ENCODE data around the gene GPR55.
A peak's percentile ranks its signal among the peaks of the same experiment; 100 is the strongest.
"Not testable (repeated sequence)": the region's sequence is repeated elsewhere in the genome, so short reads cannot be mapped to it uniquely, and the experiment has no call there.

The GPR55 gene

GRCh38 chr2:230950874-230951339 lies 25.9 kb upstream of the GPR55 start:
- no peak for DNase-seq

DNA sequence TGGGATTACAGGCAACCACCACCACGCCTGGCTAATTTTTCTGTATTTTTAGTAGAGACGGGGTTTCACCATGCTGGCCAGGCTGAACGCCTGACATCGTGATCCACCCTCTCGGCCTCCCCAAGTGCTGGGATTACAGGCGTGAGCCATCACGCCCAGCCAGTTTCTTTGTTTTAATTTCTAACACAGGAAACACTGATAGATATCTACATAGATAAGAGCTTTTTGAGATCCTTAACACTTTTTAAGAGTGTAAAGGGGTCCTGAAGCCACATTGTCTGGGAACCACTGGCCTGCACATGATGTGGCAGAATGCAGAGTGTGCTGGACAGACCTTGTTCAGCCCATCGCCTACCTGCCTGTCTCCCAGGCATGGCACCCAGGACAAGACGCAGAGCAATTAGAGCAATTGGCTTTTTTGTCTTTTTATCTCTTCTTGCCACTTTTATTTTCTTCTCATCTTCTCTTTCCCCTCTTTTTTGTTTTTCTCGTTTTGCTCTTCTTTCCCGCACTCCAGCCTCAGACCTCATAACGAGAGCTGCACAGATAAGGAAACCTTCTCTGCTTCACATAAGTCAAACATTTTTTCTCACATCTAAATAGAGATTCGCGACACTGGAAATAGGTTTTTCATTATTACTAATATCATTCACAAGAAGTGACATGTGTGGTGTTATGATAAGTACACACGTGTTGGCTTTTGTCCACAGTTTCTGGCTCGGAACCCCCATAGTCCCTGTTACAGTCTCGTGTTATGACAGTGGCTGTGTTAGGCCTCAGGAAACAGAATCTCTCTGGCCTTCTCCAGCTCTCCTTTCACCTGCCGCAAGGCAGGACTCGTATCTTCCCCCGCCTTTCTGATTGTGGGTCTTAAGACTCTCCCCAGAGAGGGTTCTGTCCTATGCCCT lies 25.2 kb upstream of the GPR55 start:
- no peak for DNase-seq

DNA sequence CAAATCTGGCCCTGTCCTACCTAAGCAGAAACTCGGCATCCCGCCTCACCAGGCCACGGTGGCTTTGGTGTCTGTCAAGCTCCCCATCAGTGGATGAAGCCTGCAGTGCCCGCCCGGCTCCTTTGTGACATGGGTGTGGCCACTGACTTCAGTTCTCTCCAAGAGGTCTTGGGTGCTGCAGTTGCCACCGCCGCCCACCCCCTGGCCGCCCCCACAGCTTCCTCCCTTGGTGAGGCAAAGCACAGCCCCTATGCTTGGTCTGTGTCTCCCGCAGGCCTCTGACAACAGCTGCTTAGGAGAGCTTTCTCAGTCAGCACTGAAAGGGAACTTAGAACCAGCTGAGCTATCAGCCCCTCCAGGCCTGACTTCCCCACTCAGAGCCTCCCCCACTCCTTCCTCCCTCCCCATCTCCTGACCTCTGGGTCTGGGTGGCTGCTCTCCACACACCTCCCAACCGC lies 22.9 kb upstream of the GPR55 start:
- DNase-seq = peak in 1 of 51 donors; percentile 22

GRCh38 chr2:230947235-230947576 lies 22.2 kb upstream of the GPR55 start:
- DNase-seq = no peak

GRCh38 chr2:230946429-230947234 lies 21.6 kb upstream of the GPR55 start:
- DNase-seq = no peak

DNA sequence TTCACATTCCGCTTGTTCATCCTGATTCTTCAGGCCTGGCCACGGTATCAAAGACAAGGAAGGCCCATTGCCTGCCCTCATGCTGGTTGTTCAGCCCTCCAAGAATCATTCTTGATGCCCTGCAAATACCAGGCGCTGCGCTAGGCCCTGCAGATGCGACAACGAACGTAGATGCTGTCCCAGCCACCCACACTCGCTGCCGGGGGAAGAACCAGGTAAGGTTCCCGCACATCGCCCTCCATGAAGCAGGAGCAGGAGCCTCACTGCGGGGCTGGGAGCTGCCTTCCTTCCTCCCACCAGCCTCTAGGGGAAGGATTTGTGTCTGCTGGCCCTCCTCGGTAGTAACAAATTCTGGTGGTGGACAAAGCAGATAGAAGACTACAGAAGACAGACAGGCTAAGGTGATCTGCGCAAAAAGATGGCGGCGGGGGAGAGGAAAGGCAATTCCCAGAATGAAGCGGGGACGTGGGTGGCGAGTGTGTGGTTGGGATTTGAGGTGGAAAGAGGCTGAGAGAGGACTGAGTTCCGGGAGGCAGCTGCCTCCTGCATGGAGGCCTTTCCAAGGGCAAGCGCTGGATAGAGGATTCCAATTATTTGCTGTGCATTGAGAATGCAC lies 19.8 kb upstream of the GPR55 start:
- no peak for DNase-seq

DNA sequence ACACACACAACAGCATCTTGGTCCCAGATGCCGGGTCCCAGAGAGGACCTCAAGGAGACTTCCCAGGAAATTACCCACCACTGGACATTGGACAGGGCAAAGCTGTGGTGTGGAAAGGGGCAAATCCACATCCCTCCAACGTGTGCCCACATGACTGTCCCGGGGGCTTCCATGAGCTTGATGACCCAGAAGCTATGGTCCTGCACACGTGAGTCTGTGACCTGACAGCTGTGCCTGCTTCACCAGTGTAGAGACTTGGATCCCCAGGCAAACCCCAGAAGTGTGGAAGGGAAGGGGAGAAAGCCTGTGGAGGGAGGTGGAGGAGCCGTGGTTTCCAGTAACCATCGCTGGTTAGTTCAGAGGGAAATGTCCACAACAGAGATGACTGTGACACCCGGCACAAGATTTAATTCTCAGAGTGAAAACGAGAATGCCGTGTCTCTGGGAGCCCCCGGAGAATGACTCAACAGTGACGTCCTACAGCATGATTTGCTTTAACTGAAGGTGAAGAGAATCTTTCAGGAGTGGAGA lies 19.1 kb upstream of the GPR55 start:
- DNase-seq = no peak

DNA sequence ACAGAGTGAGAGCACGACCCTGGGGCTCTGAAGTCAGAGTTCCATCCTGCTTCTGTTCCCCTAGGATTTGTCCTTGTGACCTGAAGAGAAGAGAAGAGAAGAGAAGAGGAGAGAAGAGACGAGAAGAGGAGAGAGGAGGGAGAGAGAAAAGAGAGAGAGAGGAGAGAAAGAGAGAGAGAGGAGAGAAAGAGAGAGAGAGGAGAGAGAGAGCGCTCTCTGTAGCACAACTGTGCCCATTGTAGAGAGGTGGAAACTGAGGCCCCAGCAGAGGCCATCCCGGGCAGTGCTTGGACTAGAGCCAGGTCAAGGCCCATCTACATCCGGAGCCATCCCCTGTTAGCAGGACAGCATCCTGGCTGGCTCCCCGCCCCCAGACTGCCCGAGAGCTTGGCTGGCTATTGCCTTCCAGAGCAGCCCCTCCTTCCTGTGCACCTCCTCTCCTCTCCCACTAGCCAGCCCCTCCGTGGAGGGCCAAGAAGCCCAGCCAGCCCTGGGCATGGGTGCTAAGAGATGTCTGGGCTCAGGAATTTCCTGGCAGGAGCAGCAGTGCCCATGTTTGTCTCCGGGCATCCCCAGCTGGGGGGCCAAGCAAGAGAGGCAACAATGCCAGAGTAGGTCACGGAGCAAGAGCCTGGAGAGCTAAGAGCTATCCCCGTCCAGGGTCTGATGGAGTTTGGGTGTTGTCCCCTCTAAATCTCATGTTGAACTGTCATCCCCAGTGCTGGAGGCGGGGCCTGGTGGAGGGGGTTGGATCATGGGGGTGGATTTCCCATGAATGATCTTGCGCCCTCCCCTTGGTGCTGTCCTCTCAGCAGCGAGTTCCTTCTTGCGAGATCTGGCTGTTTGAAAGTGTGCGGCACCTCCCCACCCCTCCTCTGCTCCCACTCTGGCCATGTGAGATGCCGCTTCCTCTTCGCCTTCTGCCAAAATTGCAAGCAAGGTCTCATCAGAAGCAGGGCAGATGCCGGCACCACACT lies 18.2 kb upstream of the GPR55 start:
- DNase-seq = peak in 17 of 51 donors; percentile 9 to 67 (median 35)

DNA sequence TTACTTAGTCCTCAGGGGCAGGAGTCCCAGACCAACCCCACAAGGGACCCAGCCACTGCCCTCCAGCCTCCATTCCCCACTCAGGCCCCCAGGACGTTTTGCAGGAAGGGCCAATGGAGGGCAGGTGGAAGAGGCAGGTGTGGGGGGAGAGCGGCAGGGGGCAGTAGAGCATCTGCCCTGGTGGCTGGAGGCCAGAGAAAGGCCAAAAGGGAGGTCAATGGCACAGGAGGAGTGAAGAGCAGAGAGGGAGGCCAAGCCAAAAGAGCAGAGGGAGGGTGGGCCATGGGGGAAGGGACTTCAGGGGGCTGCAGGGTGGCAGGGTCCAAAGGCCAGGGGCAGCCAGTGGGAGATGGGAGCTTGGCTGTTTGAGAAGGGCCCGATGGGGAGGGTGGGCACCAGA lies 17.3 kb upstream of the GPR55 start:
- DNase-seq = no peak

GRCh38 chr2:230941202-230942180 lies 16.4 kb upstream of the GPR55 start:
- DNase-seq = no peak

GRCh38 chr2:230940471-230940815 lies 15.4 kb upstream of the GPR55 start:
- no peak for DNase-seq

DNA sequence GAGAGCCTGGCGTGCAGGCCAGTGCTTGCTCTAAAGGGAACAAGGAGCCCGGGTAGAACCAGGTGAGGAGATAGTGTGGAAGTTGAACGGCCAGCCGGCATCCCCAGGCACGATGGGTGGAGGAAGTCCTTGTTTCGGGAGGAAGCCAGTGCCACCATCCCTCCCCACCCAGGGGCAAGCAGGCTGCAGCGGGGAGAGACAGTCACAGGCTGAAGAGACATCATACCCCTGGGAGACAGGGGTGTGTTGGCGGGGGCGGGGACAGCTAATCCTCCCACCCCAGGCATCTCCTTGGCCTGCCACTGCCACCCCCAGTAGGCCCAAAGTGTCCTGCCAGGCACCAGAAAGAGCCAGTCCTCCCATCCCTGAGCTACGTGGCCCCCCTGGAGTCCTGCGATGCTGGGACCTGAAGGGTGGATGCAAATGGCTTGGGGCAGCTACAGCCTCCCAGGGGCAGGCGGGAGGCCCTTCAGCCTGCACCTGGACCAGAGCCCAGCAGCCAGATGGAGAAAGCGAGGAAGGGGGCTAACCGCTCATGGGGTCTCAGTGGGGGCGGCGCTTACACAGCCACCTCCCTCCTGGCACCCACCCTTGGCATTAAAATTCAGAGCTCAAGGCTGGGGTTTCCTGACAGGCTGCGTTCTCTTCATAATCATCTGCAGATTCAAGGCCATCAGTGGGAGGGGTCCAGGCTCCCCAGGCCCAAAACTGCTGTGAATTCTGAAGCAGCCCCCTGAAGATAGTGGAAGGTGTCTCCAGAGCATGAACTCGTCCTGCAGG lies 14.8 kb upstream of the GPR55 start:
- no peak for DNase-seq

DNA sequence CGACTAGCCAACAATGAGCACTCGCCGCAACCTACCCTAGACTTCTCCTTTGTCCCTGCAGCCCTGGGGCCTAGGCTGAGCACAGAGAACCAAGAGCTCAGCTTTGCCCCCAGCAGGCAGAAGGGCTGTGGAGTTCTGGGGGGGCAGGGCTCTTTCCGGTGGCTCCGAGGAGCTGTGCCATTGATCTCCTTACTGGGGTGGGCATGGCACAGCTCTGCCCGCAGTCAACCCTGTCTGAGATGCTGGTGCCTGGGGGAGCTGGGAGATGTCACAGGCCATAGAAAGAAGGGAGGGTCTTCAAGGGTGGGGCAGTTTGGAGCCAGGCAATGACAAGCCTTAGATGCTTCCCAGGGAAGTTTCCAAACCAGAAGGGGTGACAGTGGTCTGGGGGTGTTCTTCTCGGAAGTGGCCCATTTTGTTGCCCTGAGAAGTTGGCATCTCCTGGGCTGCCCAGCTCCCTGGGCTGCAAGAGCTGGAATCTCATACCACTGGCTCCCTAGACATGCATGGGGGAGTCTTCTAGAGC lies 14.1 kb upstream of the GPR55 start:
- no peak for DNase-seq

DNA sequence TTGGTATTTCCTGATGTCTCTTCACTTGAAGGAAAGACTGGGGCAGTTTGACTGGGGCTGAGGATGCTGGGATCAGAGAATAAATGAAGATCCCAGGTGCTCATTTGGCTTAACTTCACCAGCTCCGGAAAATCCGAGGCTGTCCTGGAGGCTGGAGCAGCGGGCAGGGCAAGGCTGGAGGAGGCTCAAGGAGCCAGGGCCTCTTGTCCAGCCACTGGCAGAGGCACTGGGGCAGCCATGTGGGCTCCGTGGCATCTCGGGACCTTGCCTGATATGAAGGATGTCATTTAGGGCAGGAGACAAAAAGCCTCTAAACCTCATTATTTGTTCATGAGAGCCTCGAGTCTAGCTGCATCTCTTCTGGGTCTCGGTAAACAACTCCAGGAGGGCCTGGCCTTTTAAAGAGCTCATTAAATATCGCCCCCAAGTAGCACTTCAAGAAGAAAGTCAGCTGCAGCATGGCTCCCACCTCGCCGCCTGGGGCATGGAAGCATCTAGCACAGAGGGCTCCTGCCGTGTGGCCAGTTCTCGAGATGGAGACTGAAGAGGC lies 13.5 kb upstream of the GPR55 start:
- no peak for DNase-seq

DNA sequence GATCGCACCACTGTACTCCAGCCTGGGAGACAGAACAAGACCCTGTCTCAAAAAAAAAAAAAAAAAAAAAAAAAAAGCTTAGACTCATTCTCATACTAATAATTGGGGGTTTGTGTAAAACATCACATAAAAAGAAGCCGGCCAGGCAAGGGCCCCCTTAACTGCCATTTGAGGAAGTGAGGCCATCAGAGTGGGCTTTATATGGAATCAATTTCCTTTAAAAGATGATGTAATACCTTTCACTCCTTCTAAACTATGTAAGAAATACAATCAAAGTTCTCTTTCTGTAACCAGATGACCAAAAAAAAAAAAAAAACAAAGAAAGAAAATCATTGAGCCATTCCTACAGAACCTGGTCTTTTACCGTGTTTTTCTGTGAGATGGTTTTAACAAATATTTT lies 13.1 kb upstream of the GPR55 start:
- DNase-seq = no peak

GRCh38 chr2:230937362-230937761 lies 12.3 kb upstream of the GPR55 start:
- DNase-seq = no peak

- DNase-seq = not testable (repeated sequence)
These were observed 11.2 kb upstream of the GPR55 start for GRCh38 chr2:230936243-230936642.

GRCh38 chr2:230935130-230935430 lies 10.0 kb upstream of the GPR55 start:
- no peak for DNase-seq

Measured in hypothalamus (tissue), 51 donors.